ENCODE results near the gene SYN1. TPM values are rescaled to one million over a fixed set of nuclear protein-coding genes. Genes with fewer than 3 reads are reported as not detected.

SYN1 gene
- total RNA-seq, 4 donors from 2014 or later, result 0.16 to 0.41 (median 0.39) TPM

- Histone ChIP-seq H3K4me3 (peak overlapping the region in 3 of 4 donors; percentile 10 to 40 (median 30)), H3K36me3 (no peaks in the 10 kb centered on the region), H3K27ac (peak overlapping the region; percentile 67 to 77 (median 70)), H3K9me3 (no peaks in the 10 kb centered on the region), H3K27me3 (no peaks in the 10 kb centered on the region), H3K4me1 (peaks cover 0 to 14% (median 8%) of the 10 kb centered on the region in 4 donors)
- DNase-seq, result no peak
- TF ChIP-seq EP300 (IDR thresholded peaks at IDR 0.05; ENCODE audit: low read depth) (no peak), POLR2AphosphoS5 (IDR thresholded peaks at IDR 0.05) (no peak)
- intact Hi-C loops (cut with DNase I; ENCODE audit: low total_unique reads), result loop anchor here (10.0 kb wide), 1 partner anchor 61 kb away; no protein-coding TSS in a partner anchor
- in situ Hi-C loops (cut with MboI; ENCODE audit: low pct_ligation_motif_present in 1 of 4, low pct_unique_long_range_greater_than_20kb in 1 of 4, low sequenced_read_pairs in 3 of 4), result no loop called here
- 62% methylated on average over 31 of the region's 41 CpGs; no CpG with 5 or more reads in 1 of the 2 donors for WGBS, 2 donors (ENCODE audit: low coverage in 1 of 2)
Observed at GRCh38 chrX:47574076-47574546, 45.5 kb downstream of the SYN1 start.

- Histone ChIP-seq H3K27me3 (no peaks in the 10 kb centered on the region), H3K4me1 (peaks cover 0 to 14% (median 8%) of the 10 kb centered on the region in 4 donors), H3K9me3 (no peaks in the 10 kb centered on the region), H3K36me3 (no peaks in the 10 kb centered on the region), H3K27ac (peak overlapping the region; percentile 67 to 77 (median 70)), H3K4me3 (peak overlapping the region in 3 of 4 donors; percentile 10 to 40 (median 30))
- DNase-seq, result peak; percentile 47
- in situ Hi-C loops (cut with MboI; ENCODE audit: low pct_ligation_motif_present in 1 of 4, low pct_unique_long_range_greater_than_20kb in 1 of 4, low sequenced_read_pairs in 3 of 4) (no loop called here), intact Hi-C loops (cut with DNase I; ENCODE audit: low total_unique reads) (loop anchor here (10.0 kb wide), 1 partner anchor 61 kb away; no protein-coding TSS in a partner anchor)
- 0 to 52% methylated on average over 3 to 20 of the region's 20 CpGs for WGBS, 2 donors (ENCODE audit: low coverage in 1 of 2)
- TF ChIP-seq POLR2A (IDR thresholded peaks at IDR 0.05), result no peak
- TF ChIP-seq EP300 (IDR thresholded peaks at IDR 0.05; ENCODE audit: low read depth), result no peak
- TF ChIP-seq, protein P1, sequence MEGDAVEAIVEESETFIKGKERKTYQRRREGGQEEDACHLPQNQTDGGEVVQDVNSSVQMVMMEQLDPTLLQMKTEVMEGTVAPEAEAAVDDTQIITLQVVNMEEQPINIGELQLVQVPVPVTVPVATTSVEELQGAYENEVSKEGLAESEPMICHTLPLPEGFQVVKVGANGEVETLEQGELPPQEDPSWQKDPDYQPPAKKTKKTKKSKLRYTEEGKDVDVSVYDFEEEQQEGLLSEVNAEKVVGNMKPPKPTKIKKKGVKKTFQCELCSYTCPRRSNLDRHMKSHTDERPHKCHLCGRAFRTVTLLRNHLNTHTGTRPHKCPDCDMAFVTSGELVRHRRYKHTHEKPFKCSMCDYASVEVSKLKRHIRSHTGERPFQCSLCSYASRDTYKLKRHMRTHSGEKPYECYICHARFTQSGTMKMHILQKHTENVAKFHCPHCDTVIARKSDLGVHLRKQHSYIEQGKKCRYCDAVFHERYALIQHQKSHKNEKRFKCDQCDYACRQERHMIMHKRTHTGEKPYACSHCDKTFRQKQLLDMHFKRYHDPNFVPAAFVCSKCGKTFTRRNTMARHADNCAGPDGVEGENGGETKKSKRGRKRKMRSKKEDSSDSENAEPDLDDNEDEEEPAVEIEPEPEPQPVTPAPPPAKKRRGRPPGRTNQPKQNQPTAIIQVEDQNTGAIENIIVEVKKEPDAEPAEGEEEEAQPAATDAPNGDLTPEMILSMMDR (IDR thresholded peaks at IDR 0.05), result no peak
- no peak for TF ChIP-seq POLR2AphosphoS5 (IDR thresholded peaks at IDR 0.05)
Observed at GRCh38 chrX:47573341-47574075, 46.1 kb downstream of the SYN1 start.

GRCh38 chrX:47572773-47573340 is 46.8 kb downstream of the SYN1 start:
- Histone ChIP-seq H3K4me1 (peaks cover 0 to 14% (median 8%) of the 10 kb centered on the region in 4 donors), H3K27me3 (no peaks in the 10 kb centered on the region), H3K36me3 (no peaks in the 10 kb centered on the region), H3K9me3 (no peaks in the 10 kb centered on the region), H3K27ac (peak overlapping the region; percentile 45 to 77 (median 70)), H3K4me3 (no peak overlapping the region)
- in situ Hi-C loops (cut with MboI; ENCODE audit: low pct_ligation_motif_present in 1 of 4, low pct_unique_long_range_greater_than_20kb in 1 of 4, low sequenced_read_pairs in 3 of 4), result no loop called here
- intact Hi-C loops (cut with DNase I; ENCODE audit: low total_unique reads), result loop anchor here (10.0 kb wide), 1 partner anchor 62 kb away; no protein-coding TSS in a partner anchor
- DNase-seq, result no peak
- no peak for TF ChIP-seq POLR2A (IDR thresholded peaks at IDR 0.05)
- WGBS, 2 donors (ENCODE audit: low coverage in 1 of 2), result 64% methylated on average over 9 of the region's 9 CpGs; no CpG with 5 or more reads in 1 of the 2 donors

- intact Hi-C loops (cut with DNase I; ENCODE audit: low total_unique reads), result loop anchor here (10.0 kb wide), 1 partner anchor 63 kb away; no protein-coding TSS in a partner anchor
- Histone ChIP-seq H3K4me3 (no peak overlapping the region), H3K27me3 (no peaks in the 10 kb centered on the region), H3K4me1 (peaks cover 0 to 14% (median 8%) of the 10 kb centered on the region in 4 donors), H3K9me3 (no peaks in the 10 kb centered on the region), H3K27ac (no peak overlapping the region), H3K36me3 (no peaks in the 10 kb centered on the region)
- DNase-seq, result no peak
- in situ Hi-C loops (cut with MboI; ENCODE audit: low pct_ligation_motif_present in 1 of 4, low pct_unique_long_range_greater_than_20kb in 1 of 4, low sequenced_read_pairs in 3 of 4), result no loop called here
- no peak for TF ChIP-seq EP300 (IDR thresholded peaks at IDR 0.05; ENCODE audit: low read depth)
- WGBS, 2 donors (ENCODE audit: low coverage in 1 of 2), result 85 to 88% methylated on average over 4 to 13 of the region's 13 CpGs
Observed at GRCh38 chrX:47571896-47572295, 47.8 kb downstream of the SYN1 start.

GRCh38 chrX:47571215-47571614 is 48.4 kb downstream of the SYN1 start:
- TF ChIP-seq, protein P1 (IDR thresholded peaks at IDR 0.05), result no peak
- TF ChIP-seq EP300 (IDR thresholded peaks at IDR 0.05; ENCODE audit: low read depth) (no peak), POLR2AphosphoS5 (IDR thresholded peaks at IDR 0.05) (no peak), POLR2A (IDR thresholded peaks at IDR 0.05) (no peak)
- H3K4me1 ChIP-seq, result peaks cover 0 to 14% (median 8%) of the 10 kb centered on the region in 4 donors
- H3K4me3 ChIP-seq, result no peak overlapping the region
- in situ Hi-C loops (cut with MboI; ENCODE audit: low pct_ligation_motif_present in 1 of 4, low pct_unique_long_range_greater_than_20kb in 1 of 4, low sequenced_read_pairs in 3 of 4), result no loop called here
- H3K27me3 ChIP-seq, result no peaks in the 10 kb centered on the region
- no peak for DNase-seq
- intact Hi-C loops (cut with DNase I; ENCODE audit: low total_unique reads), result loop anchor here (10.0 kb wide), 1 partner anchor 64 kb away; no protein-coding TSS in a partner anchor
- WGBS, 2 donors (ENCODE audit: low coverage in 1 of 2), result 85 to 100% methylated on average over 1 to 9 of the region's 11 CpGs
- H3K9me3 ChIP-seq, result no peaks in the 10 kb centered on the region
- H3K27ac ChIP-seq, result no peak overlapping the region
- no peaks in the 10 kb centered on the region for H3K36me3 ChIP-seq
